Measurements from ENCODE around the gene NUDT16L1. TPM values are rescaled to one million over a fixed set of nuclear protein-coding genes. Genes with fewer than 3 reads are reported as not detected.

NUDT16L1 gene
- total and polyA plus RNA-seq, 2 of the 13 experiments (the other 11 are each of a cell fraction or from before 2014, with no cell fraction given) = 28.0 to 40.5 TPM

GRCh38 chr16:4696905-4697847, 3.8 kb downstream of the NUDT16L1 start (continued):
- TF ChIP-seq, protein P1, sequence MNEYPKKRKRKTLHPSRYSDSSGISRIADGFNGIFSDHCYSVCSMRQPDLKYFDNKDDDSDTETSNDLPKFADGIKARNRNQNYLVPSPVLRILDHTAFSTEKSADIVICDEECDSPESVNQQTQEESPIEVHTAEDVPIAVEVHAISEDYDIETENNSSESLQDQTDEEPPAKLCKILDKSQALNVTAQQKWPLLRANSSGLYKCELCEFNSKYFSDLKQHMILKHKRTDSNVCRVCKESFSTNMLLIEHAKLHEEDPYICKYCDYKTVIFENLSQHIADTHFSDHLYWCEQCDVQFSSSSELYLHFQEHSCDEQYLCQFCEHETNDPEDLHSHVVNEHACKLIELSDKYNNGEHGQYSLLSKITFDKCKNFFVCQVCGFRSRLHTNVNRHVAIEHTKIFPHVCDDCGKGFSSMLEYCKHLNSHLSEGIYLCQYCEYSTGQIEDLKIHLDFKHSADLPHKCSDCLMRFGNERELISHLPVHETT (CRISPR knock-in tag; conservative IDR thresholded peaks at IDR 0.05) = no peak
- TF ChIP-seq ZNF256 (CRISPR knock-in tag; conservative IDR thresholded peaks at IDR 0.05) = no peak
- TF ChIP-seq ZBTB37 (CRISPR knock-in tag; IDR thresholded peaks at IDR 0.05) = no peak
- TF ChIP-seq MXD3 (CRISPR knock-in tag; IDR thresholded peaks at IDR 0.05) = no peak
- TF ChIP-seq SRSF1 (optimal IDR thresholded peaks at IDR 0.05; ENCODE audit: low read depth, low read length) = no peak
- TF ChIP-seq KAT2B (IDR thresholded peaks at IDR 0.05; ENCODE audit: borderline replicate concordance, low read depth, low read length) = no peak
- TF ChIP-seq, protein P2, sequence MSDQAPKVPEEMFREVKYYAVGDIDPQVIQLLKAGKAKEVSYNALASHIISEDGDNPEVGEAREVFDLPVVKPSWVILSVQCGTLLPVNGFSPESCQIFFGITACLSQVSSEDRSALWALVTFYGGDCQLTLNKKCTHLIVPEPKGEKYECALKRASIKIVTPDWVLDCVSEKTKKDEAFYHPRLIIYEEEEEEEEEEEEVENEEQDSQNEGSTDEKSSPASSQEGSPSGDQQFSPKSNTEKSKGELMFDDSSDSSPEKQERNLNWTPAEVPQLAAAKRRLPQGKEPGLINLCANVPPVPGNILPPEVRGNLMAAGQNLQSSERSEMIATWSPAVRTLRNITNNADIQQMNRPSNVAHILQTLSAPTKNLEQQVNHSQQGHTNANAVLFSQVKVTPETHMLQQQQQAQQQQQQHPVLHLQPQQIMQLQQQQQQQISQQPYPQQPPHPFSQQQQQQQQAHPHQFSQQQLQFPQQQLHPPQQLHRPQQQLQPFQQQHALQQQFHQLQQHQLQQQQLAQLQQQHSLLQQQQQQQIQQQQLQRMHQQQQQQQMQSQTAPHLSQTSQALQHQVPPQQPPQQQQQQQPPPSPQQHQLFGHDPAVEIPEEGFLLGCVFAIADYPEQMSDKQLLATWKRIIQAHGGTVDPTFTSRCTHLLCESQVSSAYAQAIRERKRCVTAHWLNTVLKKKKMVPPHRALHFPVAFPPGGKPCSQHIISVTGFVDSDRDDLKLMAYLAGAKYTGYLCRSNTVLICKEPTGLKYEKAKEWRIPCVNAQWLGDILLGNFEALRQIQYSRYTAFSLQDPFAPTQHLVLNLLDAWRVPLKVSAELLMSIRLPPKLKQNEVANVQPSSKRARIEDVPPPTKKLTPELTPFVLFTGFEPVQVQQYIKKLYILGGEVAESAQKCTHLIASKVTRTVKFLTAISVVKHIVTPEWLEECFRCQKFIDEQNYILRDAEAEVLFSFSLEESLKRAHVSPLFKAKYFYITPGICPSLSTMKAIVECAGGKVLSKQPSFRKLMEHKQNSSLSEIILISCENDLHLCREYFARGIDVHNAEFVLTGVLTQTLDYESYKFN (CRISPR knock-in tag; conservative IDR thresholded peaks at IDR 0.05) = 0 out of 2 replicates have a peak, but pooled peaks have one; percentile 15
- no peak for TF ChIP-seq RBAK (CRISPR knock-in tag; IDR thresholded peaks at IDR 0.05)
- TF ChIP-seq ATM (IDR thresholded peaks at IDR 0.05; ENCODE audit: borderline replicate concordance) = no peak
- no peak for TF ChIP-seq SCMH1 (CRISPR knock-in tag; IDR thresholded peaks at IDR 0.05; ENCODE audit: borderline replicate concordance)
- no peak for TF ChIP-seq ZNF746 (CRISPR knock-in tag; IDR thresholded peaks at IDR 0.05)
- TF ChIP-seq RAD21 (CRISPR knock-in tag; IDR thresholded peaks at IDR 0.05) = no peak
- no peak for TF ChIP-seq ZNF704 (CRISPR knock-in tag; IDR thresholded peaks at IDR 0.05; ENCODE audit: borderline replicate concordance)
- peak; percentile 44; the same call in 1 of the 2 replicates for TF ChIP-seq ZBTB33 (CRISPR knock-in tag; IDR thresholded peaks at IDR 0.05)
- TF ChIP-seq UBTF (CRISPR knock-in tag; IDR thresholded peaks at IDR 0.05) = peak; percentile 50; the same call in 1 of the 2 replicates

All from HepG2 (cell line).